GM23338 (cell line): ENCODE results near the gene ASPSCR1. TPM values are rescaled to one million over a fixed set of nuclear protein-coding genes. Genes with fewer than 3 reads are reported as not detected.

Experiments
- CREB1 ChIP-seq: fragments of 250-450 bp; sonication (Bioruptor Pico); IDR thresholded peaks from 2 replicates; pipeline ENCODE4 v1.5.0; 2020; ENCODE audit warnings: low read depth, mild to moderate bottlenecking, moderate library complexity
- CTCF ChIP-seq, 2 experiments: fragments of 200-600 bp in 1 of 2; sonication (generic) in 1 of 2; conservative IDR thresholded peaks; 2 replicates each; pipeline versions ENCODE4 v1.5.1 to v1.6.1; 2016 to 2017; ENCODE audit warnings: antibody characterized with exemption in 2 of 2, low read depth in 2 of 2, mild to moderate bottlenecking in 2 of 2, moderate library complexity in 1 of 2
- ETS1 ChIP-seq: IDR thresholded peaks from 2 replicates; pipeline ENCODE4 v1.6.1; 2016; ENCODE audit warnings: antibody characterized with exemption
- EZH2 ChIP-seq: fragments of 200-600 bp; sonication (generic); IDR thresholded peaks from one replicate; pipeline ENCODE4 v1.8.0; 2017; ENCODE audit warnings: antibody characterized with exemption, mild to moderate bottlenecking, low read depth; ENCODE audit not compliant: unreplicated experiment
- JUNB ChIP-seq: IDR thresholded peaks from one replicate; pipeline ENCODE4 v1.6.1; 2016; ENCODE audit warnings: antibody characterized with exemption; ENCODE audit not compliant: unreplicated experiment
- NANOG ChIP-seq: IDR thresholded peaks from 2 replicates; pipeline ENCODE4 v1.6.1; 2016; ENCODE audit warnings: antibody characterized with exemption, borderline replicate concordance
- ZNF331 ChIP-seq: fragments of 250-450 bp; sonication (Bioruptor Pico); IDR thresholded peaks from 2 replicates; pipeline ENCODE4 v1.5.0; 2020; ENCODE audit warnings: low read depth, mild to moderate bottlenecking, moderate library complexity
- ZNF462 ChIP-seq: fragments of 250-450 bp; sonication (Bioruptor Pico); IDR thresholded peaks from 2 replicates; pipeline ENCODE4 v1.5.0; 2020; ENCODE audit warnings: mild to moderate bottlenecking, moderate library complexity
- polyA plus RNA-seq: library from polyadenylated mRNA; unstranded; fragments of >200 nt; fragmentation: Nextera tagmentation; extraction: Ambion mirVana; gene quantifications from 2 replicates; pipeline ENCODE4 v1.2.1, GENCODE V29; 2016
- total RNA-seq: library from RNA; depleted of rRNA; stranded (reverse); fragments of >200 nt; shearing (Covaris generic); gene quantifications from 2 replicates; pipeline ENCODE4 v1.2.3, GENCODE V29; 2014

Gene ASPSCR1
- total and polyA plus RNA-seq, 2 experiments from 2014 or later, result 44.2 to 46.9 TPM

- TF ChIP-seq ZNF462 (CRISPR knock-in tag) (no peak), NANOG (no peak), ETS1 (no peak), EZH2 (no peak), JUNB (no peak), CTCF (conservative IDR thresholded peaks at IDR 0.05; ENCODE audit: low read depth in 2 of 2) (no peak), CREB1 (CRISPR knock-in tag) (no peak), ZNF331 (CRISPR knock-in tag) (no peak)
Observed at GRCh38 chr17:81999587-81999975, 22.2 kb downstream of the ASPSCR1 start (continued).
